Measurements from ENCODE around the gene EVI5L.

GRCh38 chr19:7883796-7884570, 54.0 kb downstream of the EVI5L start:
- TF ChIP-seq POLR2A (IDR thresholded peaks at IDR 0.05) (no peak), POLR2AphosphoS5 (IDR thresholded peaks at IDR 0.05; ENCODE audit: insufficient read depth in 1 of 2, low read depth in 1 of 2) (no peak)
